GM21529 (cell line): ENCODE results near the gene GAS7.
A peak's percentile ranks its signal among the peaks of the same experiment; 100 is the strongest.
"Not testable (repeated sequence)": the region's sequence is repeated elsewhere in the genome, so short reads cannot be mapped to it uniquely, and the experiment has no call there.

Source experiments
- ATAC-seq: cut with Tn5 transposase; IDR thresholded peaks from one replicate; pipeline ENCODE4 v1.9.1; 2021; ENCODE audit not compliant: unreplicated experiment

Gene GAS7

DNA sequence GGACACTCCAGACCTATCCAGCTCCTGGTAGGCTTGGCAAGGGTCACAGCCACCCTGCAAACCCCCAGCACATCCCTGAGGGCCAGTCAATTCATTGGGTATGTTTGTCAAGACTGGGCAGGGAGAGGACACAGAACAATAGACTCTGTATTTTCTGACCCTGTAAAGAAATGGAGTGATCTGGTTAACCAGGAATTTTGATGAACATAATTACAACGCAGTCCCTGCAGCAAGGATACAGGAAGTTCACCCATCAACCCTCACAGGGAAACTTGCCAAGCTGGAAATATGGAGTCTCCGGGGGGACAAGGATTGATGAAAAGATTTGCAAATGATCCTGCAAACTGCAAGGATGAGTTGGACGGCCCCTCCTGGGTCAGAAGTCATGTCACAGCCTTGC, 167.3 kb downstream of the GAS7 start:
- no peak for ATAC-seq

DNA sequence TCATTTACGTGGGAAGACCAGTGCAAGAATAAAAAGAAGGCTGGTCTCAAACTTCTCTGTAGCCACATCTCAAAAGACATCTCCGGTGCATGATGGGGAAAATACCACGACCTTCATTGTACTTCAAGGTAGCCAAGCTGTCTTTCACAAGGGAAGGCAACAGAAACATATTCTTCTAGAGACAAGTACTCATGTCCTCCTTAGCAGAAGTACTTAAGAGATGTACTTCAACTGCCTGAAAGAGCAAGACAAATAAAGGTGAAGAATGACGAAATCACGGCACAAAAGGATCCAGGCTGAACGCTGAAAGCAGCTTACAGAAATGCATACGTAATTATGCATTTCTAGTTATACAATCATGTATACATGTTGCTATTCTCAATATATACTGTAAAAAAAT, 169.3 kb downstream of the GAS7 start:
- ATAC-seq: no peak

DNA sequence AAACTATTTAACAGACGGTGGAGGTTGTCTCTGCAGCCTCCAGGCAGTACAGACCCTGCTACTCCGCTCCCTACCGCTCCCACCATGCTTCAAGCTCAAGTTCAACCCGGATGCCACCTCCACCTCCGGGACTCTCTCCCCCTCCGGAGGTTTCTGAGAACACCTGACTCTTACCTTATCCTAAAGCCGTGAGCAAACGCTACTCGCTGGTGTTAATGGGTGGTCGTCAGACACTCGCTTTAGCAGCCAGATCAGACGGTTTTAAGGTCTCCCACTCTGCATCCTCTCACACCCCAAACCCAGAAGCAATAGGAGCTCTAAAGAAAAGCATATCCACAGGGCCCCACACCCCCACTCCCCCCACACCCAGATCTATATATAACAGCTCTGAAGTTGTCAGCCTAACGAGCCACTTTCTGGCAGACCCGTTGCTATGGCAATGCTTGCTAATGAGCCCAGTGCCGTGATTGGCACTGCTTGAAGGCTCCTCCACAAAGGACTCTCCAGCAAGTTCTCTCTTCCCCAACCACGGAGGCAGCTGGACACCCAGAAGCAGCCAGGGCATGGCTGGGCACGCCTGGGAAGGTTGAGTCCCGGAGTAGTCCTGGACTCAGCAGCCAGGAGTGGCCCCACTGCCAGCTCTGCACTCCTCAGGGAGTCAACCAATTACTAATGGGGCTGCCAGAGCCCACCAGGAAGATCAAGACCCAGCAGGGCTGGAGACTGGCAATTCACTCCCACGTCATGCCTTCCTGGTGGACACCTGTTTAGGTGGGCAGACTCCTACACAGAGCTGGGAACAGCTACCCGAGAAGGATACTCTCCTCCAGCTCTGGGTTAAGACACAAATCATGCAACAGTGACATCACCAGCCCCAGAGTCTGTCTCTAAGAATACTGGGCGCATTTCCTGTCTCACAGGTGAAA, 172.2 kb downstream of the GAS7 start:
- no peak for ATAC-seq

DNA sequence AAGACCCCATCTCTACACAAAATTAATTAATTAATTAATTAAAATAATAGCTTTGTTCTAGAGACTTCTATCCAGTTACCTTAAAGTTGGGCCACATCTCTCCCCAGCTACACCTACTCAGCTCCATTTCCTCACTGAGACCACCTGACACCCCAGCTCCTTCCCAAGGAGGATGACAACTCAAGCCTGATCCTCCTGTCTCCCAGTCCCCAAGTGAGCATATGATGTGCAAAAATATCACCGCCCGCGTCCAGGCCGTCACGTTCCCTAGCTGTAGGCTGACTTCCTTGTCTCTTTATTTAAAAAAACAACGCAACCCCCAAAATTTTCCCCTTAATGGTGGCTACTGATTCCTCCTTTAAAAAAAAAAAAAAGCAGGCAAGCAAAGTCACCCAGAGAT, 173.2 kb downstream of the GAS7 start:
- no peak for ATAC-seq

DNA sequence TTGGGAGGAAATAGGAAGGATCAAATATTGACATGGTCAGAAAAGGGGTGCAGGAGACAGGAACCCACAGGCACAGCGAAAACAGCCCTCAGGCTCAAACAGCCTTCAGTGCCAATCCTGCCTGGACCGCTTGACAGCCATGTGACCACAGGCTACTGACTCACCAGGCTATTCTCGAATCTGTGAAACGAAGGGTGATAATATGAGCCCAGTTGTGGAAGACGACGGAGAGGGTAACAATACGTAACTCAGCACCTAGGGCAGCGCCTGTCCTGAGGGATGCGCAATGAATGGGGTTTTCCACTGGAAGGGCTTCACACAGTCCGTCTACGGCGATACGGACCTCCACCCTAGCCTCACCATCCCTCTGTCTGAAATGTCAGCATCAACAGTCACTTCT, 176.0 kb downstream of the GAS7 start:
- ATAC-seq: no peak

DNA sequence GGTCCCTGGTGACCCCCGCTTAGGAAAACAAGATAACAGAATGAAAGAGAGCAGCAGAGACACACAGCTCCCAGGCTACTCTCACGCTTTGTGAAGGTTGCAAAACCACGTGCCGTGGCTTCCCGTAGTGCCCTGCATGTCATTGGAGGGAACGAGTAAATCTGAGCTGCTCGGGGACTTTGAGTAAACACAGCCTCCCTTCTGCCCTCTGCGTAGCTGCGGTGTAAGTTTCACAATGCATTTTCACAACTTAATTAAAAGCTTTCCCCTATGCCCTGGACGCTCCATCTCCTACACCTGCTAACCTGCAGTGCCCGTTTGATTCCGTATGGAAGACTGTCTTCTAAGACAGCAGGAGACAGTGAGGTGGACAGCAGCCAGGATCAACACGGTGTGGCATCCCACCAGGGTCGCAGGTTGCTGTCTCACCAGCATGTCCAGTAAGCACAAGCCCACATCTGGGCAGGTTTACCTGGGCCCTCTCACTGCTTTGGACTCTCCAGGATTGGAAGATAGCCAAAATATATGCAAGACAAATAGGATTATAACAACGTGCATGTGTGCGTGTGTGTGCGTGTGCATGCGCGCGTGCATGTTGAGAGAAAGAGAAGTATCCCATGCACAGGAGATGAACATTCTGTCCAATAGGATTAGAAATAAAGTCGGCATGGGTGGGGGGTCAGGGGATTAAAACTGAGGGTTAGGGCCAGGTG, 177.0 kb downstream of the GAS7 start:
- no peak for ATAC-seq

DNA sequence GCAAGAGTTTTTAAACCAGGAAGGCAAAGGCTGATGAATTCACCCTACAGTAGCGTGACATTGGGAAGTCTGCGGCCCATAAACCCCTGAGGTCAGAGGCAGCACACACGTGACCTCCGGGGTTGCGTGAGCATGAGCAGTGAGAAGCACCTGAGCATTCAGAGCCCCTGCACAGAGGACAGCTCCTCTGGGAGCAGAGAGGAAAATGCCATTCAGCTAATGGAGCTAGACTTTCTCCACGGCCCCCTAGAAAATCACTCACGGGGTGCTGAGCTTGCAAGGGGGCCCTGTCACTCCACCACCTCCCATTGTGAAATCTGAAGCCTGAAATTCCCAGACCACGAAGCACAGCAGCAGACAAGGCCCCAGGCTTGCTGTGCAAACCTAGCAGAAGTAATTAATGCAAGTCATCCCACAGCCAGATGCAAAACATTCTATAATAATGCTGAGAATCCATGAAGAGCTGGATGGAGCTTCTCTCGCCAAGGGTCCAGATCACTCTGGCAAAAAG, 178.4 kb downstream of the GAS7 start:
- no peak for ATAC-seq

DNA sequence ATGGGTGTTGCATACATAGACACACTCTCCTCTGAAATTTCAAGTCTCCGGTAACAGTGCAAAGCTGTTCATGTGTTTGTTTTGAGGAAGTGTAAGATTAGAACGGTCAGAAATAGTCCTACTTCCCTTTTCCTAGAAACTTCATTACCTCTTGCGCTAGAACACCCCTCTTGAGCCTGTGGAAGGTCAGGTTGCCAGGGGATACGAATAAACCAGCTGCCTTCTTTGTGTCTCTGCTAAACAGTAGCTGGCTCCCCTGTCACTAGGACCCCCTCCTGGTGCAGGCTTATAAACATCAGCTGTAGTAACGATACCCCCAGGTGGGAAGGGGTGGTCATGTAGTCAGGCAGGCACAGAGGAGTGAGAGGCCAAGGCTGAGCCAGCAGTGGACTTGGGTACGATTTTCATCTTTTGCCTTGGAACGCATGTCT, 179.9 kb downstream of the GAS7 start:
- ATAC-seq: peak; percentile 75

DNA sequence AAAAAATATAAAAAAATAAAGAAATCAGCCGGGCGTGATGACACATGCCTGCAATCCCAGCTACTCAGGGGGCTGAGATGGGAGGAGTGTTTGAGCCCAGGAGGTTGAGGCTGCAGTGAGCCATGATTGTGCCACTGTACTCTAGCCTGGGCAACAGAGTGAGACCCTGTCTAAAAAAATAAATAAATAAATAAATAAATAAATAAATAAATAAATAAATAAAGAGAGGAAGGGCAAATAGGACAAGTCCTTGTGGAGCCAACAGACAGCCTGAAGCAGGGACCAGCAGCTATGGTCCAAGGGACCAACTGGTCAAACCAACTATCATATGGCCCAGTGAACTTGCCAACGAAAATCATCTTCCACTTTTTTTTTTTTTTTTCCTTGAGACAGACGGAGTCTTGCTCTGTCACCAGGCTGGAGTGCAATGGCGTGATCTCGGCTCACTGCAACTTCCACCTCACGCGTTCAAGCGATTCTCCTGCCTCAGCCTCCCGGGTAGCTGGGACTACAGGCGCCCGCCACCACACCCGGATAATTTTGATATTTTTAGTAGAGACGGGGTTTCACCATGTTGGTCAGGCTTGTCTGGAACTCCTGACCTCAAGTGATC, 181.3 kb downstream of the GAS7 start:
- not testable (repeated sequence) for ATAC-seq

DNA sequence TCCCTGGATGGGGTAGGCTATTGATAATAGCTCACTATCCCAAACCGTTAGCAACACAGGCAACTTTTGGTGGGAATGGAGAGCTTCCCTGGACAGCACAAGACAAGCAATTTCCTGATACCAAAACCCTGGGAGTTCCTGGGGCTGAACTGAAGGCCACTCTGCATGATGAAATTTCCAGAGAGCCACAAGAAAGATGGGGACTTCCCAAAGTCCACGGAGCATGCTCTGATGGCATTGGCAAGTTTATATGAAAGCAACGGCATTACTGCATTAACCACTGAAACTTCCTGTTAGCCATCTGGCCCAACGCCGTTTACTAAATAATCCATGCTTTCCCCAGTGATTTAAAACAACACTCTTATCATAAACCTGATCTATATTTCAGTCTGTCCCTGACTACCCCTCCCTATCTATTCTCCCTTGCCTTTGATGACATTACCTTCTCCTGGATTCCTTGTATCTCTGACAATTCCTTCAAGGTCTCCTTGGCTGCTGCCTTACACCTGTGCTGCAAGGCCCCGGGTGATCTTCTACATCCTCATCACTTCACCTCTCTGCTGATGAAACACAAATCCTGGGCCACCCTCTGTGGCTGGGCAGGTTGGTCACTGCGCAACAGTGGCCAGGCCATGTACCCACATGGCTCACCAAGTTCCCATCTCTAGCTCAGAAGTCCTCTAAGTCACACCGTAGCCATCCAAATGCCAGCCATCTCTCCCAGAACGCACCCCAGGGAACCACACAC, 184.9 kb downstream of the GAS7 start:
- peak; percentile 62 for ATAC-seq

DNA sequence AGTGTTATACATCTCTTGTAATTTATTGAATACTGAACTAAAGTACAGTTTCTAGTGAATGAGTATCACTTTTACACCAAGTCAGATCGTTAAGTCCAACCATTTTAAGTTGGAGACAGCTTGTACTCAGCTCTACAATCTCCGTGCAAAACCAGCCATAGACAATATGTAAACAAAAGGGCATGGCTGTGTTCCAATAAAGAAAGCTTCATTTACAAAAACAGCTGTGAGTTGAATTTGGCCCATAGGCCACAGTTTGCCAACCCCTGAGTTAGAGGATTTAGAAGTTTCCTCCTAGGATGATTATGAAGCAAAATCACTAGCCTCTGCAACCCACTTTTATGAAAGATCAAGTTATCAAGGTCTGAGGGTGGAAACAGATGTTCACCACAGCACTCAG, 187.7 kb downstream of the GAS7 start:
- ATAC-seq: no peak

DNA sequence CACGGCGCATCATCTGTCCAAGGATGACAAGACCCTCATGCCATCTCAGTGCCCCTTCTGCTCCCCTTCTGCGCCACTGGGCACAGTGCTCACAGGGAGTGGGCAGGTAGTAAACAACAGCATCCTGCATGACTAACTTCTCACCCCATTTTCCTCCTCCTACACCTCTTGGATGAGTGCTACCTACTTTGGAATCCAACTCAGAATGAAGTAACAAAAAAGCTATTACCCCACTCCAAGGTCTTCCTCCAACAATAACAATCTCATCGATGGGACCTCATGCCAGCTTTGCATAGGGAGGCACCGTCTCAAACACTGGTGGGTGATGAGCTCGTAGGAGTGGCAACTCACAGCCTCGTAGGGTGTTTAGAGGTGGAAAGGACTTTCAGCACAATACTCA, 194.7 kb downstream of the GAS7 start:
- no peak for ATAC-seq

DNA sequence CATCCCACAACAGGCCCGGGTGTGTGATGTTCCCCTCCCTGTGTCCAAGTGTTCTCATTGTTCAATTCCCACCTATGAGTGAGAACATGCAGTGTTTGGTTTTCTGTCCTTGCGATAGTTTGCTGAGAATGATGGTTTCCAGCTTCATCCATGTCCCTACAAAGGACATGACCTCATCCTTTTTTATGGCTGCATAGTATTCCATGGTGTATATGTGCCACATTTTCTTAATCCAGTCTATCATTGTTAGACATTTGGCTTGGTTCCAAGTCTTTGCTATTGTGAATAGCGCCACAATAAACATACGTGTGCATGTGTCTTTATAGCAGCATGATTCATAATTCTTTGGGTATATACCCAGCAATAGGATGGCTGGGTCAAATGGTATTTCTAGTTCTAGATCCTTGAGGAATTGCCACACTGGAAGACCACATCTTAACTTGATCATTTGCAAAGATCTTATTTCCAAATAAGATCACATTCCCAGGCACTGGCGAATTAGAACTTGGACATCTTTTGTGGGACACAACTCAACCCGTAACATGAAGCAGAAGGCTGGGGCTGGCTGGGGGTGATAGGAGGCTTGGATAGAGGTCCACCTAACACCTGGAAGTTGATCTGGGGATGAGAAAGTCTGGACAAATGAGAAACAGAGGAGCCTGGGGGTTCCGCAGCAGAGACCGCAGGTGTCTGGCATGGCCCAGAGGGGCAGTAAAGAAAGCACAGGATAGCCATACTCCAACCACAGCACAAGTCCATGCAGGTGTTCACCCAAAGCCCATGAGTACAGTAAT, 195.6 kb downstream of the GAS7 start:
- not testable (repeated sequence) for ATAC-seq

DNA sequence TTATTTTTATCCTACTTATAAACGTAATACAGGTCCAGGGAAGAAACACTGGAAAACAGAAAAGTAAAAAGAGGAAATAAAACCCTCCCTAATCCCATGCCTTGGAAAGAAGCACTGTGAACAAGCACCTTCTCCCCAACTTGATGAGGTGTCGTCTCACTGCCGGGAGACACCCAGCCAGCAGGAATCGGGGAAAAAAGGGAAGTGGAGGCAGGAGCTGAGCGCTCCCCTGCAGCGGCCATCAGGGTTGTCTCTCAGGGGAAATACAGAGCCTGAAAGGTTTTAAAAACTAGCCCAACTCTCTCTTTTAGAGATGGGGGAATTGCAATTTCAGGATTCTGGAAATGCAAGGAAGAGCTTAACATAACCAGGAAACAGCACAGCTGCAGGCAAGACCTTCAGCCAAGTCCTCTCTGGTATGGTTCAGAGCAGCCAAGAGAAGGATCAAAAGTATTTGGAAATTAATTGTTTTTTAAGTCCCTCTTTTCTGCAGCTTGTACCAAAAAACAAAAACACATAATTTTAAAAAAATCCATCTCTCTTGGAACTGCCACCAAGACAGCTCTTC, 197.0 kb downstream of the GAS7 start:
- no peak for ATAC-seq

DNA sequence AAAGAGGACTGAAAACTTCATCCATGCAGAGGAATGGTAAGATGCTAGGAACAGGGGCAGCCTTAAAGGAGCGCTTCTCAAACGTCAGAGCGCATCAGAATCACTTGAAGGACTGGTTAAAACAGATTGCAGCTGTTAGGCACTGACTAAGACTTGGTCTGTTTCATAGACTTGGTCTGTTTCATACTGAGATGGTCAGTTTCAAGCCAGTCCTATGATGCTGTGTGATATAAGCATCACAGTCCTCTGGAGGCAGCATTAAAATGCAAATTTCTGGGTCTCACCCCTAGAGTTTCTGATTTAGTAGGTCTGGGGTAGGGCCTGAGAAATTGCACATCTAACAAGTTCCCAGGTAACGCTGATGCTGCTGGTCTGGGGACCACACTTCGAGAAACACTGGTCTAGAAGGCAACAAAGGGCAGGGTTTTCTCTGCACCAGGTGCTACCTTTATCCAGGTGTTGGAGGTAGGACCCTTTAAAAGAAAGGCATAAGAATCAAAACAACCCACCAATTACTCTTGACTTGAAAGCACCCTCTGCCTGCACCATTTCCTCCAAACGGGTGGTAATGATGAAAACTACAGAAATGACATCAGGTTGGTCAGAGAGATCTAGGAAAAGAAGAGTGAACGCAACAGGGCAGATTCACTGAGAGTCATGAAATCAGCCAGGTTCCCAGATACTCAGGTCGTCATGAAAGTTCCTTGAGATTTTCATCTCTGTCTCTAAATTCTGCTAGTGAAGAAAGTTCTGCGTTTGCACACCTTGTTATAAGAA, 198.3 kb downstream of the GAS7 start:
- no peak for ATAC-seq

DNA sequence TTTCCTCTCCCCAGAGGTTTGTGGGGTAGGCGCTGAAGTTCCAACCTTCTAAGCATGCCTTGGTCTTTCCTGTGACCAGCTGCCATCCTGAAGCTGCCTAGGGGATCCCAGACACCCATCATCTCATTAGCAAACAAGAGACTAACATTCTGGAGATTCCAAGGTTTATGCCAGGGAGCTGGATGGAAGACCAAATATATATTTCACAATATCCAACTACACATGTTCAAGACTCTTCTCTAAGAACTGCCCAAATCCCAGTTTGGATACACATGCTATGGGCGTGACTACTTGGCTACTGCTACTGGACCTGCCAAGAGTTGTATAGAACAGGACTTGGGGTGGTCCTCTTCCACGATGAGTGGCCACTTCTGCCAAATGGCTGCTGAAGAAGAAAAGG, 200.3 kb downstream of the GAS7 start:
- no peak for ATAC-seq

DNA sequence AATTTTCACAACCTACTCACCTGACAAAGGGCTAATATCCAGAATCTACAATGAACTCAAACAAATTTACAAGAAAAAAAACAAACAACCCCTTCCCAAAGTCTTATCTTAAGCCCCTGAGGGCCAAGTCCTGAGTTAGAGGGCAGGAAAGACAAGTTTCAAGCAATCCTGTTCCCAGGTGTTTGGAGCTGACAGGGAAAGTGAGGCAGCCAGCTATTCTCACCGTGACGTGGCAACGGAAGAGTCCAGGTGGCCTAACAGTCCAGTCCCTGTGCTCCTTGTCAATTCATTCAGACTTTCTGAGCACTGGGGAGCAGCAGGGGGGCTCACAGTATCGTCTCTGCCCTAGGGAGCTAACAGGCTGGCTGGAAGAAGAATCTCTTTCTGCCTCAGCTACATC, 203.6 kb downstream of the GAS7 start:
- ATAC-seq: no peak

DNA sequence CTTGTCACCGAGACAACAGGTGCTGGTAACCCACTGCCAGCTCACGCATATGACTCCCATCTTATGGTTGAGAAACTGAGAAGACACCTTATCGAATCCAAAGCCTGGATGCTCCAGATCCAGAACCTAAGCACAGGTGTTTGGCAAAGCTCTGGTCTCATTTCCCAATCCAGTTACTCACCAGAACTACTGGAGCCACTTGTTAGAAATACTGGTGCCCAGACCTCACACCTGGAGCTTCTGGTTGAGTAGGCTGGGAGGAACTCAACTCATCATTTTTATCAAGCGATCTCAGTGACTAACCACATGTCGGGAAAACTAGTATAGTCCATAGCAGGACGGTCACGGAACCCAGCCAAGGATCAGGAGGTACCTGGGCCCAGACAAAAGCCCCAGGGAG, 206.6 kb downstream of the GAS7 start:
- ATAC-seq: no peak

DNA sequence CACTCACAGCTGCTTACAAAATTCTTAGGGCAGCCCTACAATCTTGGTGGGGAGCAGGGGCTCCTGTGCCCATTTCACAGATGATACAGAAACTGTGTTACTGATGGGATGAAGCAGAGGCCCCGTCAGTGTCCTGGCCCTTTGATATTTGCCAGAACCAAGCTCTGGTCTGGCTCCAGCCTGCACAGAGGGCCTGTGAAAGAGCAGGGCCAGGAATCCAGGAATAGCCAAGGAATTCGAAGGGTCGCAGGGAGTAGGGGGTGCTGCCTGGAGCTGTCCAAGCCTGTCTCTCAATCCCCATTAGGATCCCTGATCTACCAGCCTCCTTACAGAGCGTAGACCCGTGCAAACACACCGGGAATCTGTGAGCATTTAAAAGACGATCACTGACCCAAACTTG, 207.1 kb downstream of the GAS7 start:
- no peak for ATAC-seq
